SU-DHL-6 (cell line): ENCODE data around the gene EFCAB8.

ENCODE experiments used
- EZH2phosphoT487 ChIP-seq: fragments of 200-600 bp; sonication (generic), shearing (Covaris generic); conservative IDR thresholded peaks from 2 replicates; pipeline ENCODE4 v1.6.1; 2018; ENCODE audit warnings: mild to moderate bottlenecking, antibody characterized with exemption, low read length, moderate library complexity, mixed read lengths
- TF ChIP-seq, protein P1 (sequence below): fragments of 200-600 bp; sonication (generic); IDR thresholded peaks from one replicate; pipeline ENCODE4 v1.5.1; 2017; ENCODE audit warnings: antibody characterized with exemption, mild to moderate bottlenecking, low read length, moderate library complexity; ENCODE audit not compliant: insufficient read depth, poor library complexity, severe bottlenecking

GRCh38 chr20:33010133-33010504, 151.4 kb downstream of the EFCAB8 start:
- TF ChIP-seq, protein P1, sequence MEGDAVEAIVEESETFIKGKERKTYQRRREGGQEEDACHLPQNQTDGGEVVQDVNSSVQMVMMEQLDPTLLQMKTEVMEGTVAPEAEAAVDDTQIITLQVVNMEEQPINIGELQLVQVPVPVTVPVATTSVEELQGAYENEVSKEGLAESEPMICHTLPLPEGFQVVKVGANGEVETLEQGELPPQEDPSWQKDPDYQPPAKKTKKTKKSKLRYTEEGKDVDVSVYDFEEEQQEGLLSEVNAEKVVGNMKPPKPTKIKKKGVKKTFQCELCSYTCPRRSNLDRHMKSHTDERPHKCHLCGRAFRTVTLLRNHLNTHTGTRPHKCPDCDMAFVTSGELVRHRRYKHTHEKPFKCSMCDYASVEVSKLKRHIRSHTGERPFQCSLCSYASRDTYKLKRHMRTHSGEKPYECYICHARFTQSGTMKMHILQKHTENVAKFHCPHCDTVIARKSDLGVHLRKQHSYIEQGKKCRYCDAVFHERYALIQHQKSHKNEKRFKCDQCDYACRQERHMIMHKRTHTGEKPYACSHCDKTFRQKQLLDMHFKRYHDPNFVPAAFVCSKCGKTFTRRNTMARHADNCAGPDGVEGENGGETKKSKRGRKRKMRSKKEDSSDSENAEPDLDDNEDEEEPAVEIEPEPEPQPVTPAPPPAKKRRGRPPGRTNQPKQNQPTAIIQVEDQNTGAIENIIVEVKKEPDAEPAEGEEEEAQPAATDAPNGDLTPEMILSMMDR: no peak
- no peak for TF ChIP-seq EZH2phosphoT487
